GM06990 (cell line): ENCODE data around the gene THBS2.

Experiments used
- DNase-seq: peaks from one replicate; pipeline ENCODE4 v3.0.0-alpha.2; 2011; ENCODE audit not compliant: insufficient read length; ENCODE audit errors: extremely low read depth
- H3K27me3 ChIP-seq: replicated peaks from 2 replicates; pipeline ENCODE4 v1.6.0; 2011; ENCODE audit warnings: low read length; ENCODE audit not compliant: control insufficient read depth, insufficient read depth
- H3K36me3 ChIP-seq: 2 replicates; pipeline ENCODE4 v1.5.1; 2011; ENCODE audit warnings: low read length; ENCODE audit not compliant: control insufficient read depth, insufficient read depth
- H3K4me3 ChIP-seq: replicated peaks from 2 replicates; pipeline ENCODE4 v1.5.1; 2011; ENCODE audit warnings: low read depth, mild to moderate bottlenecking, control low read depth, low read length
- CTCF ChIP-seq: IDR thresholded peaks from 2 replicates; pipeline ENCODE4 v1.5.1; 2011; ENCODE audit warnings: low read length, control low read depth, mild to moderate bottlenecking, inconsistent platforms; ENCODE audit not compliant: insufficient read depth, poor library complexity, severe bottlenecking

The THBS2 gene

GRCh38 chr6:169232507-169232931 lies 21.1 kb downstream of the THBS2 start:
- Histone ChIP-seq H3K36me3 (no peaks in the 10 kb centered on the region), H3K27me3 (no peaks in the 10 kb centered on the region), H3K4me3 (no peak overlapping the region)
- DNase-seq: no peak
- no peak for TF ChIP-seq CTCF

- TF ChIP-seq CTCF: no peak
- DNase-seq: no peak
- Histone ChIP-seq H3K27me3 (no peaks in the 10 kb centered on the region), H3K4me3 (no peak overlapping the region), H3K36me3 (no peaks in the 10 kb centered on the region)
These were observed 21.7 kb downstream of the THBS2 start for GRCh38 chr6:169231790-169232506.

- no peak overlapping the region for H3K4me3 ChIP-seq
- no peaks in the 10 kb centered on the region for H3K36me3 ChIP-seq
- no peak for TF ChIP-seq CTCF
- DNase-seq: no peak
- no peaks in the 10 kb centered on the region for H3K27me3 ChIP-seq
These were observed 22.5 kb downstream of the THBS2 start for GRCh38 chr6:169230946-169231789.

GRCh38 chr6:169230322-169230665 lies 23.4 kb downstream of the THBS2 start:
- no peak overlapping the region for H3K4me3 ChIP-seq
- no peaks in the 10 kb centered on the region for H3K36me3 ChIP-seq
- TF ChIP-seq CTCF: no peak
- no peak for DNase-seq
- no peaks in the 10 kb centered on the region for H3K27me3 ChIP-seq

GRCh38 chr6:169229615-169230321 lies 23.9 kb downstream of the THBS2 start:
- no peak overlapping the region for H3K4me3 ChIP-seq
- no peak for TF ChIP-seq CTCF
- DNase-seq: no peak
- no peaks in the 10 kb centered on the region for H3K36me3 ChIP-seq
- H3K27me3 ChIP-seq: no peaks in the 10 kb centered on the region
